ENCODE measurements around the gene GALNT6.
"Not testable (repeated sequence)": the region's sequence is repeated elsewhere in the genome, so short reads cannot be mapped to it uniquely, and the experiment has no call there.

Gene GALNT6

GRCh38 chr12:51357374-51358047 lies 33.7 kb downstream of the GALNT6 start:
- no peak for DNase-seq (ENCODE audit: low spot score)

GRCh38 chr12:51351913-51352532 lies 39.2 kb downstream of the GALNT6 start:
- DNase-seq (ENCODE audit: low spot score), result peak; percentile 80

- no peak for DNase-seq (ENCODE audit: low spot score)
Observed at GRCh38 chr12:51349026-51349425, 42.2 kb downstream of the GALNT6 start.

GRCh38 chr12:51348116-51348515 lies 43.1 kb downstream of the GALNT6 start:
- no peak for DNase-seq (ENCODE audit: low spot score)

- no peak for DNase-seq (ENCODE audit: low spot score)
Observed at GRCh38 chr12:51346581-51346980, 44.6 kb downstream of the GALNT6 start, which contains the start of gene CELA1. Gene CELA1 (minus strand): TSS chr12:51346679. CDS start chr12:51346638, 41 bp downstream.

- DNase-seq (ENCODE audit: low spot score), result no peak
Observed at GRCh38 chr12:51345681-51346080, 45.5 kb downstream of the GALNT6 start.

GRCh38 chr12:51343201-51343600 lies 48.0 kb downstream of the GALNT6 start:
- DNase-seq (ENCODE audit: low spot score), result no peak

GRCh38 chr12:51342416-51342815 lies 48.8 kb downstream of the GALNT6 start:
- no peak for DNase-seq (ENCODE audit: low spot score)

GRCh38 chr12:51341251-51342007 lies 49.8 kb downstream of the GALNT6 start:
- peak; percentile 88 for DNase-seq (ENCODE audit: low spot score)

- DNase-seq (ENCODE audit: low spot score), result no peak
Observed at GRCh38 chr12:51339750-51340149, 51.5 kb downstream of the GALNT6 start.

- not testable (repeated sequence) for DNase-seq (ENCODE audit: low spot score)
Observed at GRCh38 chr12:51337336-51337735, 53.9 kb downstream of the GALNT6 start.

GRCh38 chr12:51335931-51336330 lies 55.3 kb downstream of the GALNT6 start:
- DNase-seq (ENCODE audit: low spot score), result no peak

- no peak for DNase-seq (ENCODE audit: low spot score)
Observed at GRCh38 chr12:51334764-51335163, 56.4 kb downstream of the GALNT6 start.

GRCh38 chr12:51333536-51333935 lies 57.7 kb downstream of the GALNT6 start:
- DNase-seq (ENCODE audit: low spot score), result no peak

- no peak for DNase-seq (ENCODE audit: low spot score)
Observed at GRCh38 chr12:51330186-51330585, 61.0 kb downstream of the GALNT6 start.

GRCh38 chr12:51329742-51330141 lies 61.5 kb downstream of the GALNT6 start:
- no peak for DNase-seq (ENCODE audit: low spot score)

GRCh38 chr12:51328587-51328986 lies 62.6 kb downstream of the GALNT6 start:
- DNase-seq (ENCODE audit: low spot score), result no peak

- peak; percentile 91 for DNase-seq (ENCODE audit: low spot score)
Observed at GRCh38 chr12:51326698-51327439, 64.3 kb downstream of the GALNT6 start.

GRCh38 chr12:51324953-51325352 lies 66.3 kb downstream of the GALNT6 start:
- DNase-seq (ENCODE audit: low spot score), result no peak

GRCh38 chr12:51323966-51324895 lies 67.0 kb downstream of the GALNT6 start, which contains the start of gene BIN2:
Gene BIN2 (minus strand): TSS chr12:51324174. CDS start chr12:51324102, 72 bp downstream.
- DNase-seq (ENCODE audit: low spot score), result no peak

All from pons (tissue), 1 donor.